ENCODE results near the gene PABPN1. TPM values are rescaled to one million over a fixed set of nuclear protein-coding genes. Genes with fewer than 3 reads are reported as not detected.

PABPN1 gene
- total RNA-seq, 1 donor from 2014 or later, result 90.6 TPM

- DNase-seq (ENCODE audit: low read depth in 2 of 2), result no peak
Measured at GRCh38 chr14:23326491-23327332, 5.5 kb downstream of the PABPN1 start.

GRCh38 chr14:23327947-23328744 lies 6.9 kb downstream of the PABPN1 start:
- DNase-seq (ENCODE audit: low read depth in 2 of 2), result peak; percentile 56 to 84

- DNase-seq (ENCODE audit: low read depth in 2 of 2), result no peak
Measured at GRCh38 chr14:23335623-23336022, 14.4 kb downstream of the PABPN1 start.

DNA sequence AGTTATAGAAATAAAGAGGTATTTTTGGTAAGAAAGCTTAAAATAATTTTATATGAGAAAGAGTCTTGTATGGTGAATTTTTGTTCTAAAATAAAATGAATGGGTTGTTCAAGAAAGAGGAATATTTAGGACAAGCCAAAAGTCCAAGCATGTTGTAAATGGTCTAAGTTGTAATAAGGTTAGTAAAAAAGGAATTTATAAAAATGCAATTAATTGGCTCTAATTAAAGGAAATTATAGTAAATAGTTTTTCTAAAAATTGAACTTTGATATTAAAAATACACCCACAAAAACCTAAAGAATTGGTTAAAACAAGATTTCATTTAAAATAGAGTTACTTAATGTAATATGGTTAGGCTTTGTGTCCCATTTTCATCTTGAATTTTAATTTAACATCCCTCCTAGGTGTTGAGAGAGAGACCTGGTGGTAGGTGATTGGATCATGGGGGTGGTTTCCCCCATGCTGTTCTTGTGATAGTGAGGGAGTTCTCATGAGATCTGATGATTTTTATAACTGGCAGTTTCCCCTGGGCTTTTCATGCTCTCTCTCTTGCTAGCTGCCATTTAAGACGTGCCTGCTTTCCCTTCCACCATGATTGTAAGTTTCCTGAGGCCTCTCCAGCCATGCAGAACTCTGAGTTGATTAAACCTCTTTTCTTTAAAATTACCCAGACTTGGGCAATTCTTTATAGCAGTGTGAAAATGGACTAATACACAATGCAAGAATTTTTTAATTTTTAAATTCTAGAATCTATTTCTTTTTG lies 18.4 kb downstream of the PABPN1 start:
- DNase-seq (ENCODE audit: low read depth in 2 of 2), result no peak

- DNase-seq (ENCODE audit: low read depth in 2 of 2), result no peak
Measured at GRCh38 chr14:23344481-23344880, 23.2 kb downstream of the PABPN1 start.

DNA sequence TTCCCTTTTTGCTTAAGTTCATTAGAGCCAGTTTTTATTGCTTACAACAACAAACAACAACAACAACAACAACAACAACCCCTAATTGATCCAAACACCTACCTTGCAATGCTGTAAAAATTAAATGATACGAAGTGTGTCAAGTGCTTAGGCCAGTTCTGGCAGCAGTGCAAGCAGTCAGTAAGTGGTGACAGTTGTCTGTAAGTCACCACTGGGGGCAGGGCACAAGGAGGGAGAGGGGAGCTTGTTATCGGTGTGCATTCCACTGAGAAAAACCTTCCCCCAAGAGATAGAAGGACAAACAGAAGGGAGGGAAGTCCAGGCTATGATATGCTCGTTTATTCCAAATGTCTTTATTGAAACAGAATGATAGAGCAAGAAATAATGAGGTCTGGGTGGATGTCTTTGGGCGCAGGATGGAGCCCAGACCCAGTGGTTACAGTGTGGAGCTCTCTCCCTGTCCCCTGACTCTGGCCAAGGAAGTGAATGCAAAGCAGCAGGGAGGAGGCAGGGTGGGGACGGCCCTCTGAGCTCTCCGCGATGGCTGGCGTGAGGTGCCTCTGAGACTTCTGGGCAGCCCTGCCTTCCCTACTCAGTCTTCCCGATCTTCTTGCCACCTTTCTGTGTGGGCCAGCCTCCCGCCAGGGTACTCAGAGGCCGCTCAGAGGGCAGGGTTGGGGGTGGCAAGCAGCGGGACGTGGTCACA lies 24.9 kb downstream of the PABPN1 start:
- no peak for DNase-seq (ENCODE audit: low read depth in 2 of 2)

- no peak for DNase-seq (ENCODE audit: low read depth in 2 of 2)
Measured at GRCh38 chr14:23346693-23347405, 25.6 kb downstream of the PABPN1 start.

DNA sequence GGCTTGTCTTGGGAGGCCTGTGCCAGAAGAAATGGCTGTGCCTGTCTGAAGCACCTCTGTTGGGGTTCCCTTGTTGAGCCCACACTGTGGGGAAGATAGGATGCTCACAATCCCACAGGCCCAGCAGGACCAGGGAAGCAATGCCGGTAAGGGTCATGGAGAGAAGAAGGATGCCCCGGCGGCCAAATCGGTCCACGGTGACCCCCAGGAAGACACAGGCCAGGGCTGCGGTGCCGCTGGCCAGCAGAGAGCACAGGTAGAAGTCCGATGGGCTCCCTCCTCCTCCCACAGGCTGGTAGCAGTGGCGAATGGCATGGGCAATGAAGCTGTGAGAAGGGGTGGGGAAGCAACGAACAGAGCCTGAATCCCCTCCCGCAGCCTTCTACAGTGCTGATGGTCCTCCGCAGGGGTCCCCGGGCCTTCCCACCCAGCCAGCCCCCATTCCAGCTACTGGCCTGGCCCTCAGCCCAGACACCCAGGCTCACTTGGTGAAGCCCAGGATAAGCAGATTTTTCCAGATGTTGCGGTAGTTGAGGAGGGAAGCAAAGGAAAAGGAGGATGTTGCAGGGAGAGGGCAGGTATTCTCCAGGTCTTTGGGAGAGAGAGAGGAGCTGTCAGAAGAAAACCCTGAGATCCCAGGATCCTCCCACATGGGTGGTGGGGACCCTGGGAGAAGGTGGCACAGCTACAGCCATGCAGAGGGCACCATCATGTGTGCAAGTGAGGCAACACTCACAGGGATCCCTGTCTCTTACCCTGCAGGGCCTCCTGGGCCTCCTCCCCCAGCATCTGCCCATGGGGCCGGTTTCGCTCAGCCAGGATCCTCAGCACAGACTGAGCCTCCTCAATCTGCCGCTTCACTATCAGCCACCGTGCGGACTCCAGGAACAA lies 26.4 kb downstream of the PABPN1 start:
- no peak for DNase-seq (ENCODE audit: low read depth in 2 of 2)

GRCh38 chr14:23348297-23348655 lies 27.0 kb downstream of the PABPN1 start:
- DNase-seq (ENCODE audit: low read depth in 2 of 2), result no peak

GRCh38 chr14:23349156-23349845 lies 28.0 kb downstream of the PABPN1 start:
- no peak for DNase-seq (ENCODE audit: low read depth in 2 of 2)

- peak in 1 of 2 donors; percentile 10 for DNase-seq (ENCODE audit: low read depth in 2 of 2)
Measured at GRCh38 chr14:23351681-23352505, 30.6 kb downstream of the PABPN1 start.

- DNase-seq (ENCODE audit: low read depth in 2 of 2), result peak in 1 of 2 donors; percentile 54
Measured at GRCh38 chr14:23352506-23353432, 31.5 kb downstream of the PABPN1 start, which contains the start of gene SLC22A17. SLC22A17 (minus strand) TSS chr14:23352887.

DNA sequence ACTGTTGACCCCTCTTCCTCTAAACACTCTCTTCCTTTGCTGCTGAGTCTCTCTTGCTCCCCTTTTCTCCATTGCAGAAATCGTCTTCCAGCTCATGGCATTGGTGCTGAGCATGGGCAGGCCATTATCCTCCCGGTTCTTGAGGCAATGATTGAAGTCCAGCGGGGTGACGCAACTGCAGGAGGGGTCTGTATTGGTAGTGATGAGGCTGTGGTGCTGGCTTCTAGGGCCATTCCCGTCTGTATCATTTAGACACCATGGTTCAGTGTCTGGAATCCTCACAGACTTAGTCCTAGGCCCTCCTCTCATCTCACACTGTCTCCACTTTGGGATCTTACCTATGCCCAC lies 32.1 kb downstream of the PABPN1 start:
- no peak for DNase-seq (ENCODE audit: low read depth in 2 of 2)

DNA sequence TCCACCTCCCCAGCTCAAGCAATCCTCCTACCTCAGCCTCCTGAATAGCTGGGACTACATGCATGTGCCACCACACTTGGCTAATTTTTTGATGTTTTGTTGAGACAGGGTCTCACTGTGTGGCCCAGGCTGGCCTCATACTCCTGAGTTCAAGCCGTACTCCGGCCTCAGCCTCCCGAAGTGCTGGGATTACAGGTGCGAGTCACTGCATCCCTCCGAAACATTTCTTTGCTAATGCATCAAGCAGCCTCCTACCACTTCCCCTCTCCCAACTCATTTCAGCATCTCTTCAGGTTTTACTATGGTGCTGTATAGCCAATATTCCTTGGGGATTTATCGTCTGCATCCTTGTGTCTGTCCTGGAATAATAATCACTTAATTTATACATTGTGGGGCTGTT lies 33.7 kb downstream of the PABPN1 start:
- DNase-seq (ENCODE audit: low read depth in 2 of 2), result no peak

DNA sequence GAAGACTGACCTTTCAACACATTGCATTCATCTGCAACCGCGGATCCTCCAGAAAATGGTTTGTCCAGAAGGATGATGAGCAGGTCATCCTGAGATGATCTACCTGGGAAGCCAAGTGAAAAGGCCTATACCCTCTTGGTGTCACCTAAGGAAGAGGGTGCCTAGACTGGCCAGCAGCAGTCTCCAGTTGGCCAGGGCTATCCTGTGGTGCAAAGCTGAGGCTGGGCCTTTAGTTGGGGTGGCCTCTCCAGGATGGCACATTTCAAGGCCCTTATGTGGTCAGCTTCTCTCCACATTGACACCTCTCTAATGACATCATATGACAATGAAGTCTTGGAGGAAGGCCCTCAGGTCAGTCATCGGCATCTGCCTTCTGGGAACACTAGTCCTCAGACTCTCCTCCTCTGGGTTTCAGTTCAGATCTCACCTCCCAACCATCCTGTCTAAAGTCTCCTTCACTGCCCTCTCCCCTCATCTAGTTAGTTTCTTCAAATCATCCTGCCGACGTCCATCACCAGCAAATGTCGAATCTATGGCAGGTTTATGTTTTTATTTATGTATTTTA lies 34.7 kb downstream of the PABPN1 start:
- DNase-seq (ENCODE audit: low read depth in 2 of 2), result no peak

DNA sequence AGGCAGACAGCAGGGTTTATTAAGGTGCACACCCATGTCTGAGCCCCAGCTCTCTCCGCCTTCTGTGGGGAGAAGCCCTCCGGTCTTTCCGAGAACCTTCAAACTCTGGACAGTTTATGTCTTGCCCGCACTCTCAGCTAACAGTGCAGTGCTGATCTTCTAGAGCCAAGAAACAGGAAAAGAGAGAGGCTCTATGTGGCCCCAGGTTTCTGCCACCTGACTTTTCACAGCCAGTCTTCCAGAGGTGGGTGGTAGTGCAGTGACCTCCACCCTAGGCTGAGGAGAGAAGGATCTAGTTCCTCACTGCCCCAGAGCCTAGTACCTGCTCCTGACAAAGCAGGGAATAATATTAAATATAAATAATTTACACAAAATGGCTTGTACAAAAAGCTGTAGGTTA lies 35.4 kb downstream of the PABPN1 start:
- DNase-seq (ENCODE audit: low read depth in 2 of 2), result no peak

DNA sequence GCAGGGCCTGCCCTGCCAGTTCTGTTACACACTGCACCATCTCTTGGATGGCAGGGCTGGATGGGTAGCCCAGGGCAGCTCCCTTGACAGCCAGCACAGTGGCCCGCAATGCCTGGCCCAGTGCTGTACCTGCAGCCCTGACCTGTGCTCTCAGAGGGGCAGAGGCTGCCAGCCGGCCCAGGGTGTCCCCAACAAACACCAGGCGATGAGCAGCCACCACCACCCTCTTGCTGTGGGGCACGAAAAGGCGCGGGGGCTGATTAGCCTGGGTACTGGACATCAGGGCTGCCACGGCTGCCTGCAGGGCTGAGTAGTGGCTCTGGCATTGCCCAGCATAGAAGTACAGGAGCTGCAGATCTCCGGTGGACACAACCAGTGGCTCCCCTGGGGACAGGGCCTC lies 36.0 kb downstream of the PABPN1 start:
- no peak for DNase-seq (ENCODE audit: low read depth in 2 of 2)
